Lower leg skin (tissue), 3 donors: ENCODE results near the gene KIF2A.

Source experiments
- CTCF ChIP-seq, 3 donors: fragments of 450-650 bp; IDR thresholded peaks; one replicate each; pipeline ENCODE4 v1.5.1; 2016; ENCODE audit warnings: antibody characterized with exemption in 3 of 3, mild to moderate bottlenecking in 3 of 3, moderate library complexity in 2 of 3
- POLR2A ChIP-seq, 2 donors: fragments of 450-650 bp; IDR thresholded peaks; one replicate each; pipeline ENCODE4 v1.6.1; 2016 to 2017; ENCODE audit warnings: antibody characterized with exemption in 2 of 2, mild to moderate bottlenecking in 1 of 2, moderate library complexity in 1 of 2

GRCh38 chr5:62312674-62313073 lies 6.7 kb downstream of the KIF2A start:
- no peak for TF ChIP-seq CTCF (IDR thresholded peaks at IDR 0.05)
- no peak for TF ChIP-seq POLR2A (IDR thresholded peaks at IDR 0.05)
